IMR-90 (cell line): ENCODE measurements around the gene PPRC1. TPM values are rescaled to one million over a fixed set of nuclear protein-coding genes. Genes with fewer than 3 reads are reported as not detected.
A peak's percentile ranks its signal among the peaks of the same experiment; 100 is the strongest.

Source experiments
- ATAC-seq: fragments of 200-7000 bp; cut with Tn5 transposase; 2 replicates; pipeline ENCODE4 v1.9.1; 2020; ENCODE audit warnings: low read depth, mild to moderate bottlenecking, moderate library complexity
- BruUV-seq: library from RNA; stranded (reverse); fragments of 400-500 nt; replicated peaks from 2 replicates; lab custom pipeline; 2021; lab: Mats Ljungman, UMichigan
- CTCF ChIA-PET: fragments of 300-600 bp; formaldehyde crosslinking; extraction: SDS; loops from one replicate; lab custom pipeline; 2021; ENCODE audit warnings: antibody characterized with exemption; lab: Yijun Ruan, JAX
- POLR2A ChIA-PET: fragments of 300-600 bp; sonication (Branson Sonifier 250); formaldehyde crosslinking; loops from one replicate; lab custom pipeline; 2022; ENCODE audit warnings: antibody characterized with exemption; ENCODE audit not compliant: unreplicated experiment; lab: Charles Lee
- DNase-seq: peaks from one replicate; pipeline ENCODE4 v3.0.0; 2013
- H2AFZ ChIP-seq: replicated peaks from 2 replicates; pipeline ENCODE3; 2013; ENCODE audit warnings: low read length, mild to moderate bottlenecking; ENCODE audit not compliant: poor library complexity
- H2AK5ac ChIP-seq: 2 replicates; pipeline ENCODE4 v1.6.1; 2013; ENCODE audit warnings: low read depth, low read length, inconsistent platforms
- H2AK9ac ChIP-seq: replicated peaks from 2 replicates; pipeline ENCODE3; 2013; ENCODE audit warnings: mild to moderate bottlenecking, low read depth, low read length, moderate library complexity; ENCODE audit not compliant: poor library complexity
- H2BK120ac ChIP-seq: 2 replicates; pipeline ENCODE4 v1.6.1; 2013; ENCODE audit warnings: low read depth, low read length, inconsistent platforms
- H2BK15ac ChIP-seq: 3 replicates; pipeline ENCODE4 v1.6.1; 2013; ENCODE audit warnings: low read depth, low read length, inconsistent platforms
- H2BK20ac ChIP-seq: 2 replicates; pipeline ENCODE4 v1.6.1; 2013; ENCODE audit warnings: low read depth, mild to moderate bottlenecking, inconsistent platforms, low read length, moderate library complexity
- H2BK5ac ChIP-seq: 2 replicates; pipeline ENCODE4 v1.6.1; 2013; ENCODE audit warnings: mild to moderate bottlenecking, low read depth, low read length, inconsistent platforms; ENCODE audit not compliant: poor library complexity, severe bottlenecking
- H3K14ac ChIP-seq: replicated peaks from 2 replicates; pipeline ENCODE4 v1.6.1; 2013; ENCODE audit warnings: low read depth, low read length, inconsistent platforms
- H3K18ac ChIP-seq: 2 replicates; pipeline ENCODE4 v1.6.1; 2013; ENCODE audit warnings: low read depth, low read length, control low read depth
- H3K23ac ChIP-seq: 2 replicates; pipeline ENCODE4 v1.6.1; 2013; ENCODE audit warnings: low read depth, low read length, inconsistent platforms
- H3K27ac ChIP-seq: 2 replicates; pipeline ENCODE4 v1.5.1; 2013; ENCODE audit warnings: mild to moderate bottlenecking, control low read depth, low read length; ENCODE audit not compliant: insufficient read depth
- H3K27me3 ChIP-seq: 2 replicates; pipeline ENCODE4 v1.6.1; 2013; ENCODE audit warnings: low read length; ENCODE audit not compliant: control insufficient read depth, insufficient read depth
- H3K36me3 ChIP-seq: 2 replicates; pipeline ENCODE4 v1.6.1; 2013; ENCODE audit warnings: low read length, mixed read lengths; ENCODE audit not compliant: control insufficient read depth, insufficient read depth
- H3K4ac ChIP-seq: 2 replicates; pipeline ENCODE4 v1.6.1; 2013; ENCODE audit warnings: low read depth, low read length, inconsistent platforms
- H3K4me1 ChIP-seq: 2 replicates; pipeline ENCODE4 v1.6.1; 2013; ENCODE audit warnings: low read length, mixed read lengths; ENCODE audit not compliant: control insufficient read depth, insufficient read depth
- H3K4me2 ChIP-seq: 2 replicates; pipeline ENCODE4 v1.6.1; 2013; ENCODE audit warnings: low read depth, mild to moderate bottlenecking, control low read depth, low read length, moderate library complexity
- H3K4me3 ChIP-seq: 2 replicates; pipeline ENCODE4 v1.5.1; 2013; ENCODE audit warnings: low read depth, mild to moderate bottlenecking, control low read depth, low read length, moderate library complexity; ENCODE audit not compliant: insufficient read depth
- H3K56ac ChIP-seq: 2 replicates; pipeline ENCODE4 v1.6.1; 2013; ENCODE audit warnings: low read length, inconsistent platforms; ENCODE audit not compliant: insufficient read depth; ENCODE audit errors: extremely low read depth
- H3K79me1 ChIP-seq, 2 experiments: 2 replicates each; pipeline ENCODE4 v1.6.1; 2013; ENCODE audit warnings: low read length in 2 of 2, inconsistent platforms in 1 of 2, low read depth in 1 of 2
- H3K9ac ChIP-seq: 2 replicates; pipeline ENCODE4 v1.6.1; 2013; ENCODE audit warnings: low read depth, low read length, control low read depth
- H3K9me1 ChIP-seq: 2 replicates; pipeline ENCODE4 v1.6.1; 2013; ENCODE audit warnings: low read length, inconsistent platforms; ENCODE audit not compliant: insufficient read depth
- H3K9me3 ChIP-seq: 2 replicates; pipeline ENCODE4 v1.6.1; 2013; ENCODE audit warnings: low read length; ENCODE audit not compliant: control insufficient read depth, insufficient read depth
- H4K20me1 ChIP-seq: 2 replicates; pipeline ENCODE4 v1.6.1; 2013; ENCODE audit warnings: low read length, inconsistent platforms; ENCODE audit not compliant: insufficient read depth
- H4K5ac ChIP-seq: 2 replicates; pipeline ENCODE4 v1.6.1; 2013; ENCODE audit warnings: mild to moderate bottlenecking, low read depth, low read length, control low read depth
- H4K8ac ChIP-seq, 2 experiments: 2 replicates each; pipeline ENCODE4 v1.6.1; 2013; ENCODE audit warnings: low read depth in 2 of 2, low read length in 2 of 2, control low read depth in 1 of 2, inconsistent platforms in 1 of 2
- H4K91ac ChIP-seq: 2 replicates; pipeline ENCODE4 v1.6.1; 2013; ENCODE audit warnings: low read depth, low read length, inconsistent platforms; ENCODE audit not compliant: insufficient read depth
- BHLHE40 ChIP-seq: fragments of 150-350 bp; IDR thresholded peaks from 2 replicates; pipeline ENCODE4 v1.6.1; 2016; ENCODE audit warnings: mild to moderate bottlenecking, low read depth, low read length
- FOS ChIP-seq: fragments of 150-350 bp; IDR thresholded peaks from 2 replicates; pipeline ENCODE4 v1.6.1; 2016; ENCODE audit warnings: low read depth, low read length
- WGBS, 2 experiments: methylation state at CpG; one replicate each; pipeline versions ENCODE4 v1.1.5 to v1.1.7; 2013; ENCODE audit warnings: missing lambda C conversion rate in 2 of 2; ENCODE audit not compliant: insufficient read length in 1 of 2; ENCODE audit errors: extremely low coverage in 2 of 2; 5-methylcytosine and 5-hydroxymethylcytosine counted together
- dilution Hi-C: fragments of 300-500 bp; cut with HindIII; formaldehyde crosslinking; loops from one replicate; pipeline ENCODE4 v1.14.3; 2018; ENCODE audit warnings: low sequenced_read_pairs; ENCODE audit not compliant: unreplicated experiment
- in situ Hi-C: fragments of 300-500 bp; cut with MboI; formaldehyde crosslinking; loops from 3 replicates; pipeline ENCODE4 v1.14.3; 2019; ENCODE audit warnings: low sequenced_read_pairs, inconsistent platforms, mixed read lengths
- intact Hi-C: fragments of 100-400 bp; cut with micrococcal nuclease; formaldehyde crosslinking; loops from 2 replicates; pipeline ENCODE4 v1.10.0; 2022
- polyA plus RNA-seq, 3 experiments: library from polyadenylated mRNA; depleted of rRNA; stranded (reverse); fragments of >200 nt; gene quantifications; 2 replicates each; pipeline ENCODE4 v1.2.3, GENCODE V29; 2012; ENCODE audit warnings: low replicate concordance in 1 of 3
- total RNA-seq: library from RNA; depleted of rRNA; stranded (reverse); fragments of >200 nt; gene quantifications from 2 replicates; pipeline ENCODE4 v1.2.3, GENCODE V29; 2012
- TF ChIP-seq, protein P1 (sequence below): conservative IDR thresholded peaks from 2 replicates; pipeline ENCODE4 v1.5.1; 2012; ENCODE audit warnings: mild to moderate bottlenecking, low read depth, low read length, improper control_type of control experiment

The PPRC1 gene
- total and polyA plus RNA-seq, 2 of the 4 experiments (the other 2 are of a cell fraction) = 11.8 to 38.7 TPM

DNA sequence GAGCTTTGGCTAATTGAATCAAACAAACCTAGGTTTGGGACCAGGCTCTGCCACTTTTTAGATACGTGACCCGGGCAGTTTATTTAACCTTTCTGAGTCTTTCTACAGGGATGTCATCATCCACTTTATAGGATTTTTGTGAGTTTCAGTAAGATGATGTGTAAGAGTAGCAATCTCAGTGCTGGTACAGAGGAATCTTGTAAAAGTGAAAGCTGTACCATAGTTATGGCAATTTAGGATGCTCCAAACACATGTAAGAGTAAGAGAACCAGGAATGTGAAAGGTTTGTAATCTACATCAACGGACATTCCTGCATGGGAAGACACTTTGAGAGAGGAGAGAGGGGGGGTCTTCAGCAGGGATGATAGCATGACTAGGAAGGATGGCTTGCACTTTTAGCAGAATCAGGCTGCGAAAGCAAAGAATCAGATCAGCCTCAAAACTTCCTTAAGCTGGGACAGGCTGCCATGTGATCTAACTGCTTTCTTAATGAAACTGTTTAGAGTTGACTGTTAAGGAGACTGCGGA lies 20.3 kb downstream of the PPRC1 start:
- ChIA-PET CTCF (interaction anchor here (0.7 to 1.2 kb wide), 2 partner anchors 17 to 240 kb away, joined by 3 read pairs; no protein-coding TSS in a partner anchor), POLR2A (no interaction called here)
- intact Hi-C loops (loop anchor here (2.0 kb wide), 1 partner anchor 32 kb away; the partner anchor contains the start of gene LDB1), dilution Hi-C loops (no loop called here), in situ Hi-C loops (no loop called here)
- H3K18ac ChIP-seq = no peak overlapping the region
- H3K23ac ChIP-seq = peak overlapping the region; percentile 68
- H3K36me3 ChIP-seq = peaks cover 32% of the 10 kb centered on the region
- peaks cover 31% of the 10 kb centered on the region for H4K20me1 ChIP-seq
- no peak overlapping the region for H2BK5ac ChIP-seq
- H2BK20ac ChIP-seq = no peak overlapping the region
- H3K56ac ChIP-seq = peak overlapping the region; percentile 26; the same call in 1 of the 2 replicates
- no peak overlapping the region for H2BK120ac ChIP-seq
- H2AFZ ChIP-seq = no peak overlapping the region
- peak overlapping the region; percentile 74; the same call in 1 of the 2 replicates for H3K9ac ChIP-seq
- 36% methylated on average over 2 of the region's 5 CpGs; no CpG with 5 or more reads in 1 of the 2 experiments for WGBS, 2 experiments
- H2AK9ac ChIP-seq = no peak overlapping the region
- peak overlapping the region; percentile 86 for H3K4me2 ChIP-seq
- H3K79me1 ChIP-seq = peaks cover 18 to 58% of the 10 kb centered on the region in 2 experiments
- H2AK5ac ChIP-seq = no peak overlapping the region
- H4K91ac ChIP-seq = no peak overlapping the region
- no peak overlapping the region for H2BK15ac ChIP-seq
- peak overlapping the region; percentile 90; the same call in 1 of the 2 replicates for H3K14ac ChIP-seq
- ATAC-seq (no peak), DNase-seq (peak; percentile 9)
- no TSS peak for BruUV-seq
- TF ChIP-seq BHLHE40 = no peak
- no peak for TF ChIP-seq FOS
- TF ChIP-seq, protein P1, sequence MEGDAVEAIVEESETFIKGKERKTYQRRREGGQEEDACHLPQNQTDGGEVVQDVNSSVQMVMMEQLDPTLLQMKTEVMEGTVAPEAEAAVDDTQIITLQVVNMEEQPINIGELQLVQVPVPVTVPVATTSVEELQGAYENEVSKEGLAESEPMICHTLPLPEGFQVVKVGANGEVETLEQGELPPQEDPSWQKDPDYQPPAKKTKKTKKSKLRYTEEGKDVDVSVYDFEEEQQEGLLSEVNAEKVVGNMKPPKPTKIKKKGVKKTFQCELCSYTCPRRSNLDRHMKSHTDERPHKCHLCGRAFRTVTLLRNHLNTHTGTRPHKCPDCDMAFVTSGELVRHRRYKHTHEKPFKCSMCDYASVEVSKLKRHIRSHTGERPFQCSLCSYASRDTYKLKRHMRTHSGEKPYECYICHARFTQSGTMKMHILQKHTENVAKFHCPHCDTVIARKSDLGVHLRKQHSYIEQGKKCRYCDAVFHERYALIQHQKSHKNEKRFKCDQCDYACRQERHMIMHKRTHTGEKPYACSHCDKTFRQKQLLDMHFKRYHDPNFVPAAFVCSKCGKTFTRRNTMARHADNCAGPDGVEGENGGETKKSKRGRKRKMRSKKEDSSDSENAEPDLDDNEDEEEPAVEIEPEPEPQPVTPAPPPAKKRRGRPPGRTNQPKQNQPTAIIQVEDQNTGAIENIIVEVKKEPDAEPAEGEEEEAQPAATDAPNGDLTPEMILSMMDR = no peak
- no peaks in the 10 kb centered on the region for H3K9me3 ChIP-seq
- peak overlapping the region in 1 of 2 experiments; percentile 3; a peak in 1 of 4 replicates for H4K8ac ChIP-seq
- peaks cover 3% of the 10 kb centered on the region; the same call in 1 of the 2 replicates for H3K9me1 ChIP-seq
- H3K27ac ChIP-seq = no peak overlapping the region; the same call in 1 of the 2 replicates
- H3K27me3 ChIP-seq = no peaks in the 10 kb centered on the region
- H3K4me3 ChIP-seq = peak overlapping the region; percentile 64
- peaks cover 6% of the 10 kb centered on the region; the same call in 1 of the 2 replicates for H3K4me1 ChIP-seq
- H4K5ac ChIP-seq = no peak overlapping the region
- peak overlapping the region; percentile 0; the same call in 1 of the 2 replicates for H3K4ac ChIP-seq
